ENCODE results near the gene ATXN7L3. TPM values are rescaled to one million over a fixed set of nuclear protein-coding genes. Genes with fewer than 3 reads are reported as not detected.
A peak's percentile ranks its signal among the peaks of the same experiment; 100 is the strongest.

The ATXN7L3 gene
- total RNA-seq, 3 donors from 2014 or later, result 86.8 to 96.4 (median 89.0) TPM

DNA sequence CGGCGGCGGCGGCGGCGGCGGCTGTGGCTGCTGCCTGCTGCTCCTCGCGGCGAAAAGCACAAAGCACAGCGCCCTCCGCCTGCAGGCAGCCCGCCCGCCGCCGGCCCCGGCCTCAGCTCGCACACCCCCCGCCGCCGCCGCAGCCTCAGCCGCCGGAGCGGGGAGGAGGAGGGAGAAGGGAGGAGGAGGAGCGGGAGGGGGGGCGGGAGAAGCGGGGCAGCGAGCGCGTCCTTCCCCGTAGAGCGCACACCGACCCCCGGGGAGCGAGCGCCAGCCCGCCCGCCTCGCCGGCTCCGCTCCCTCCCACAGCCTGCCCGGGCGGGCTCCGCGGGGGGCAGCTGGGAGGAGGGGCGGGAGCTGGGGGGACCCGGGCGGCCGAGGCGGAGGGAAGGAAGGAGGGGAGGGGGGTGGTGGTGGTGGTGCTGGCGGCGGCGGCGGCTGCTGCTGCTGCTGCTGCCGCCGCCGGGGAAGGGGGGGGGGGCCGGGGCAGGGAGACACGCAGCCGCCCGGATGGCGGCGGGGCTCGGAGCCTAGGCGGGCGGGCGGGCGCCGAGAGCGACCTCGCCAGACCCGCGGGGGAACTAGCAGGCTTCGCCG is 20.0 kb upstream of the ATXN7L3 start, which contains the start of gene UBTF:
Gene UBTF, minus strand, starts transcription at position 60 of the 597 bp plus-strand sequence. CDS start 1,446 bp downstream, outside the sequence.
- Histone ChIP-seq H3K4me1 (ENCODE audit: low read depth) (peaks cover 29% of the 10 kb centered on the region), H3K36me3 (ENCODE audit: low read depth) (no peaks in the 10 kb centered on the region), H3K9me3 (no peaks in the 10 kb centered on the region), H3K4me3 (peak within 1 kb of the TSS; percentile 95)
- DNase-seq (peak; percentile 57 to 82 (median 79)), ATAC-seq (peak; percentile 9)
- intact Hi-C loops (cut with DNase I, micrococcal nuclease), result loop anchor here (5.0 to 10.0 kb wide), 2 partner anchors 108 to 115 kb away; no protein-coding TSS in a partner anchor
- TF ChIP-seq, protein P1, sequence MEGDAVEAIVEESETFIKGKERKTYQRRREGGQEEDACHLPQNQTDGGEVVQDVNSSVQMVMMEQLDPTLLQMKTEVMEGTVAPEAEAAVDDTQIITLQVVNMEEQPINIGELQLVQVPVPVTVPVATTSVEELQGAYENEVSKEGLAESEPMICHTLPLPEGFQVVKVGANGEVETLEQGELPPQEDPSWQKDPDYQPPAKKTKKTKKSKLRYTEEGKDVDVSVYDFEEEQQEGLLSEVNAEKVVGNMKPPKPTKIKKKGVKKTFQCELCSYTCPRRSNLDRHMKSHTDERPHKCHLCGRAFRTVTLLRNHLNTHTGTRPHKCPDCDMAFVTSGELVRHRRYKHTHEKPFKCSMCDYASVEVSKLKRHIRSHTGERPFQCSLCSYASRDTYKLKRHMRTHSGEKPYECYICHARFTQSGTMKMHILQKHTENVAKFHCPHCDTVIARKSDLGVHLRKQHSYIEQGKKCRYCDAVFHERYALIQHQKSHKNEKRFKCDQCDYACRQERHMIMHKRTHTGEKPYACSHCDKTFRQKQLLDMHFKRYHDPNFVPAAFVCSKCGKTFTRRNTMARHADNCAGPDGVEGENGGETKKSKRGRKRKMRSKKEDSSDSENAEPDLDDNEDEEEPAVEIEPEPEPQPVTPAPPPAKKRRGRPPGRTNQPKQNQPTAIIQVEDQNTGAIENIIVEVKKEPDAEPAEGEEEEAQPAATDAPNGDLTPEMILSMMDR (IDR thresholded peaks at IDR 0.05), result no peak

DNA sequence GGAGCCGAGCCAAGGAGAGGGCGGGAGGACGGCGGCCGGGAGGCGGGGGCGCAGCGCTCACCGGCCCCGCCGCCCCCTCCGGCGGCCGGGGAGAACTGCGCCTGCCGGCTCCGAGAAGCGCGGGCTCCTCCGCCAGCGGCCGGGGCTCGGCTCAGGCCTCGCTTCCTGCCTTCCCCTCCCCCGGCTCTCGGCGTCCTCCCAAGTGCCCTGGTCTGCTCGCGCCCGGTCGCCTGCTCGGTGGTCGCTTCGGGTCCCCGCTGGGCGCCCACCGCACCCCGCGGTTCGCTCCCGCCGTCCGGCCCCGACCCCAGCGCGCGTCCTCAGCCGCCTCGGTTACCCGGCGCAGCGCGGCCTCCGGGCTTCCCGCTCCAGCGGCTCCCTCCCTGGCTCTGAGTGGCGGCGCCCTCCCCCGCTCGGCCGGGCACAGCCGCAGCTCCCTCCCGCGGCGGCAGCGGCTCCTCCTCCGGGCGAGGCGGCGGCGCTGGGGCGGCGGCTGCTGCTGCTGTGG is 19.5 kb upstream of the ATXN7L3 start:
- Histone ChIP-seq H3K9me3 (no peaks in the 10 kb centered on the region), H3K4me3 (peak overlapping the region; percentile 95), H3K36me3 (ENCODE audit: low read depth) (no peaks in the 10 kb centered on the region), H3K4me1 (ENCODE audit: low read depth) (peaks cover 29% of the 10 kb centered on the region)
- intact Hi-C loops (cut with DNase I, micrococcal nuclease), result loop anchor here (5.0 to 10.0 kb wide), 2 partner anchors 108 to 116 kb away; no protein-coding TSS in a partner anchor
- TF ChIP-seq, protein P1 (IDR thresholded peaks at IDR 0.05), result peak; percentile 53
- ATAC-seq (peak; percentile 58), DNase-seq (peak; percentile 64 to 85 (median 82))

DNA sequence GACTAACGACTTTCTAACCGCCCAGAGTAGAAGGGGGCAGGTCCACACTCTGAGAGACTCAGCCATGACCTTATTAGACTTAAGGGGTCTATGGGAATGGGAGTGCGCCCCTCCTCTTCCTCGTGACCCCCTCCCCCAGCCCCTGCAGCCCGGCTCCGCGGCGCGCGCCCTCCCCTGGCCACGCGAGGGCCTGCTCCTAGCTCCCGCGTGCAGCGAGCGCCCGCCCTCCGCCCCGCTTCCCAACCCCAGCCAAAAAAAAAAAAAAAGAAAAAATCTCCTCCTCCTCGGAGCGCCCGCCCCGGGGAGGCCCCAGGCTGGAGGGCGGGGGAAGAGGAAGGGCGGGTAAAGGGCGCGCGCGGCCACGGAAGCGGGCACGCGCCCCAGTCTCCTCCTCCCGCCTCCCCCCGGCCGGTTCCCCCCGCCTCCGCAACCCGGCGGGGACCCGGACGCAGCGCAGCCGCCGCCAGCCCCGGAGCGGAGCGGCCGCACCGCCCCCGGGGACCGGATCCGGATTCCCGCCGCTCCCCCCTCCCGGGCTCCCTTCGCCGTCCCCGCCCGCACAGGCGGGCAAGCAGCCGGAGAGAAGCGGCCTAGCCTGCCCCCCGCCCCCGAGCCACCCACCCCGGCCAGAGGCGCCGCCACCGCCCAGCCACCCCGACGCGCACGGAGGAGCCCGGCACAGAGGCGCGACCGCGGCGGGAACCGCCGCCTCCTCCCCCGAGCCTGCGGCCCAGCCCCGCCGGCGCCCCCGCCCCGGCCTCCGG is 18.8 kb upstream of the ATXN7L3 start:
- Histone ChIP-seq H3K4me3 (peak overlapping the region; percentile 95), H3K36me3 (ENCODE audit: low read depth) (no peaks in the 10 kb centered on the region), H3K9me3 (no peaks in the 10 kb centered on the region), H3K4me1 (ENCODE audit: low read depth) (peaks cover 25% of the 10 kb centered on the region)
- ATAC-seq (peak; percentile 77), DNase-seq (peak; percentile 88 to 94 (median 93))
- TF ChIP-seq, protein P1 (IDR thresholded peaks at IDR 0.05), result peak; percentile 73
- intact Hi-C loops (cut with DNase I, micrococcal nuclease), result loop anchor here (5.0 to 10.0 kb wide), 2 partner anchors 109 to 116 kb away; no protein-coding TSS in a partner anchor

GRCh38 chr17:44217738-44218343 is 18.2 kb upstream of the ATXN7L3 start:
- intact Hi-C loops (cut with DNase I, micrococcal nuclease), result loop anchor here (5.0 to 10.0 kb wide), 2 partner anchors 109 to 117 kb away; no protein-coding TSS in a partner anchor
- H3K36me3 ChIP-seq (ENCODE audit: low read depth), result no peaks in the 10 kb centered on the region
- ATAC-seq (no peak), DNase-seq (peak in 2 of 3 donors; percentile 62 to 70)
- H3K4me1 ChIP-seq (ENCODE audit: low read depth), result peaks cover 18% of the 10 kb centered on the region
- H3K4me3 ChIP-seq, result no peak overlapping the region
- TF ChIP-seq, protein P1 (IDR thresholded peaks at IDR 0.05), result no peak
- H3K9me3 ChIP-seq, result no peaks in the 10 kb centered on the region

DNA sequence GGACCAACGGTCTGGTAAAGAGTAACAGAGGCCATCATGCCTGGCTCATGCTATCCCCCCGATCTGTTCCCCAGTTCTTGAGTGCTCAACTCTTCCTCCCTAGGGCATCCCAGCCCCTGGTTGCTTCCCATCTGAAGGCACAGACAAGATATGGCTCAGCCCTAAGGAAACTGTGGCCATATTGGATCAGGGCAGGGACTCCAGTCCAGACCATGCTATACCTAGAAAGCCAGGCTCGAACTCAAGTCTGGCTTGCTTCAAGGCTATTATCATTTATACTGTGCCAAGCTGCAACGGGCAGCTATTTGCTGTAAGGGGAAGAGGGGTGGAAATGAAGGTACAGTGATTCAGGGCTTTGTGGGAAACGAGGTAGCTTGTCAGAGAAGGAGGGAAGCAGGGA is 17.0 kb upstream of the ATXN7L3 start:
- Histone ChIP-seq H3K4me1 (ENCODE audit: low read depth) (peaks cover 12% of the 10 kb centered on the region), H3K36me3 (ENCODE audit: low read depth) (no peaks in the 10 kb centered on the region), H3K9me3 (no peaks in the 10 kb centered on the region), H3K4me3 (no peak overlapping the region)
- intact Hi-C loops (cut with DNase I, micrococcal nuclease), result loop anchor here (5.0 to 10.0 kb wide), 2 partner anchors 111 to 118 kb away; no protein-coding TSS in a partner anchor
- ATAC-seq (no peak), DNase-seq (no peak)
- TF ChIP-seq, protein P1 (IDR thresholded peaks at IDR 0.05), result no peak

Measured in mucosa of descending colon (tissue), 3 donors.